A549 treated with CpdA at 1 μM for 4 hours (cell line): ENCODE measurements around the gene FBXO38. TPM values are rescaled to one million over a fixed set of nuclear protein-coding genes. Genes with fewer than 3 reads are reported as not detected.

Experiments
- total RNA-seq: library from RNA; stranded (reverse); fragments of 200-300 nt; extraction: Qiagen RNA extraction; gene quantifications from 5 replicates; pipeline ENCODE4 v1.2.3, GENCODE V29; 2022; ENCODE audit warnings: low read depth

The FBXO38 gene, protein sequence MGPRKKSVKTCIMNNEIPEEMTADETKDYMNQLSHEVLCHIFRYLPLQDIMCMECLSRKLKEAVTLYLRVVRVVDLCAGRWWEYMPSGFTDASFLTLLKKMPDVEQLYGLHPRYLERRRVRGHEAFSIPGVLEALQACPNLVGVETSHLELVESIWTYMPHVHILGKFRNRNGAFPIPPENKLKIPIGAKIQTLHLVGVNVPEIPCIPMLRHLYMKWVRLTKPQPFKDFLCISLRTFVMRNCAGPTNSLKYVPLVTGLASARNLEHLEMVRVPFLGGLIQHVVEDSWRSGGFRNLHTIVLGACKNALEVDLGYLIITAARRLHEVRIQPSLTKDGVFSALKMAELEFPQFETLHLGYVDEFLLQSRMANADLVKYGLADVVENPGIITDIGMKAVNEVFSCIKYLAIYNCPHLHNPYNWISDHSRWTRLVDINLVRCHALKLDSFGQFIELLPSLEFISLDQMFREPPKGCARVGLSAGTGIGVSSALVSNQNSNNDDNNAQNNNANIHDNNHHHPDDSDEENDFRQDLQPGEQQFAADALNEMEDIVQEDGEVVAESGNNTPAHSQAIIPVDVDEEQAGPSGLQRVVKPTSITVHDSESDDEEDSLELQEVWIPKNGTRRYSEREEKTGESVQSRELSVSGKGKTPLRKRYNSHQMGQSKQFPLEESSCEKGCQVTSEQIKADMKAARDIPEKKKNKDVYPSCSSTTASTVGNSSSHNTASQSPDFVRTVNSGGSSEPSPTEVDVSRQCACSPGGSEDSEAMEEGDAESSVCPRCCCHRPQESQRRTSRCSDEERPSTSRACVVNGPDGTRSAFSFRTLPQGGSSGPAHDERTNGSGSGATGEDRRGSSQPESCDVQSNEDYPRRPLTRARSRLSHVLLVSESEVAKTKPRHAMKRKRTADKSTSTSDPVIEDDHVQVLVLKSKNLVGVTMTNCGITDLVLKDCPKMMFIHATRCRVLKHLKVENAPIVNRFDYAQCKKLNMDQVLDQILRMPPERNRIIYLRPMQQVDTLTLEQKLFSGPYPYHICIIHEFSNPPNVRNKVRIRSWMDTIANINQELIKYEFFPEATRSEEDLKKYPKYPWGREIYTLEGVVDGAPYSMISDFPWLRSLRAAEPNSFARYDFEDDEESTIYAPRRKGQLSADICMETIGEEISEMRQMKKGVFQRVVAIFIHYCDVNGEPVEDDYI
- total RNA-seq = 16.1 to 24.6 TPM (median 17.8 TPM) in 5 replicates

DNA sequence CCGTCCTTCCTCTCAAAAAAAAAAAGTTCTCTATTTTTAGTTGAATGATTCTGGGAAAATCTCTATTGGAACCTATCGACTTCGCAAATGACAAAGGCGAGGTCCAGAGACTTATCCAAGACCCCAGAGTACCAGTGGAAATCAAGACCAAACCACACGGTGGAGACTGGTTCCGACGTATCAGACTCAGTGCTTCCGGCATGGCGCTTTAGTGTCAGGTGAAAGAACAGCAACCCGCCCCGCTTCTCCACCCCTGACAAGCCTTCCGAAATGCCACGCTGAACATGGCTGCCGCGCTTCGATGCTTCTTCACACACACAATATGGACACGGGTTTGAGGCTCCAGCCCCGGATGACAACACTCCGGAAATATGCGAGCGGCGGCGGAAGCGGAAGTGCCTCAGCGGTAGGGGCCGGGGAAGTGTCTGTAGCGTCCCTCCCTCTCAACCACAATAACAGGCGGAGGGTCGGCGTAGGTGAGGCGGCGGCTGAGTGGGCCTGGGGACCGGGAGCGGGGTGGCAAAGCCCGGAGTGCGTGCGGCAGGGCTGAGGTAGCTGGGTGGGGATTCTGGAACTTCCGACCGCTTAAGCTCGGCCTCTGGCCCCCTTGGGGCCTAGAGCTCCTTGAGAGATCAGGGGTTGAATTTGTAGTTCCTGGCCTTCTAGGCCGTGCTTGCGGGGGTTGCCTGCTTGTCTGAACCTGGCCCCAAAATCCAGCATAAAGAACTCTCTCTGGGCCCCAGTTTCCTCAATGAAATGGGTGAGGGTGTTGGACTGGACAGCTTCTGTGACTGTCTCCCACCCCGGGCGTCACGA is at the start of gene FBXO38:
FBXO38 (plus strand) TSS at position 395 of the 816 bp plus-strand sequence. CDS start 10,819 bp downstream, outside the sequence.

DNA sequence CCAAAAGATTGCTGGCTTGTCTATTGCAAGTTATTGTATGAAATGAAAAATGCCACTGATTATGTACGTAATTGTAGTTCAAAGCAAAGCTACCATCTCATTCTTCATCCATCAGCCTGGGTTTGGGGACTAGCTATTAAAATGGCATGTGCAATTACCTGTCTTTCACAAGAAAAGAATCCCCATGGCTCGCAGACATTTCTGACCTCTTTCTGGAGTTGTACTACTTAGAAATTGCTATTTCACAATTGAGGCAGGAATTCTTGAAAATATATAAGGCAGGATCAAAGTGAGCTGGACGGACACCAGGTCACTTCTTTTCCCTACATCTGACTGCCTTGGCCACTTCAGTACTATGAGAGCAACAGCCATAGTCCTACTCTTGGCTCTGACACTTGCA is 48.5 kb upstream of the FBXO38 start, which contains the start of gene SPINK9:
SPINK9 (plus strand) TSS at position 301 of the 400 bp plus-strand sequence; CDS start at position 356, 55 bp downstream.

Other genes starting within 250 kb of the FBXO38 start
- not detected in 5 replicates for gene SPINK14, start 215.4 kb upstream of the FBXO38 start, total RNA-seq
- gene SPINK6, start 180.9 kb upstream of the FBXO38 start, total RNA-seq = 0.26 to 1.4 TPM (median 0.37 TPM) in 5 replicates
- gene MARCOL, start 145.4 kb upstream of the FBXO38 start, total RNA-seq = not detected in 5 replicates
- gene SPINK13, start 115.2 kb upstream of the FBXO38 start, total RNA-seq = not detected in 5 replicates
- not detected in 5 replicates for gene SPINK7, start 71.5 kb upstream of the FBXO38 start, total RNA-seq
- not detected in 5 replicates for gene SPINK9, start 48.4 kb upstream of the FBXO38 start, total RNA-seq